ENCODE results near the gene PDIA5.
A peak's percentile ranks its signal among the peaks of the same experiment; 100 is the strongest.

The PDIA5 gene

DNA sequence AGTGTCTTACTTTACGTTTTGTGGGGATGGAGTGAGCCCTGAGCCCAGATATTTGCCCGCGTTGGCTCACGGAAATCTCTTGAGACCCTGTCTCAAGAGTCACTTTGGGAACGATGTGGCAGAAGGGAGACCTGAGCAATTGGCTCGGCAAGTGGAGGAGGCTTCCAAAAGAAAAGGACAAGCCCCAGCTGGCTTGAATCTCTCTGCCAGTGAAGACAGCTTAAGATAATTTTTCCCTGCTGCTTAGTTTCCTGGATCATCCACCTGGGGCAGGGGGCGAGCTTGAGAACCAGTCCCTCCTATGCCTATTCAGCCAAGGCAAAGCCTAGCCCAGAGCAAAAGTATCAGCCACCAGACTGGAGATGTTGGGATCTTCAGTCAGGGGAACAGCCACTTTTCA is 135.6 kb downstream of the PDIA5 start:
- TF ChIP-seq CTCF (IDR thresholded peaks at IDR 0.05; ENCODE audit: borderline replicate concordance, insufficient read depth, low read depth, low read length): no peak
- H3K4me3 ChIP-seq (ENCODE audit: low read depth, low read length): peak overlapping the region; percentile 98
